Large intestine (tissue), 3 donors: ENCODE data around the gene KIRREL1. TPM values are rescaled to one million over a fixed set of nuclear protein-coding genes. Genes with fewer than 3 reads are reported as not detected.

Source experiments
- DNase-seq, 2 donors: peaks; one replicate each; pipeline versions ENCODE4 v3.0.0 to v3.0.0-alpha.2; 2013
- H3K27ac ChIP-seq: one replicate; pipeline ENCODE4 v1.5.1; 2013; ENCODE audit warnings: low read length
- H3K27me3 ChIP-seq: 2 replicates; pipeline ENCODE4 v1.6.1; 2013; ENCODE audit warnings: low read length; ENCODE audit not compliant: control insufficient read depth, insufficient read depth
- H3K36me3 ChIP-seq: 2 replicates; pipeline ENCODE4 v1.6.1; 2013; ENCODE audit warnings: low read length; ENCODE audit not compliant: control insufficient read depth, insufficient read depth
- H3K4me1 ChIP-seq: one replicate; pipeline ENCODE4 v1.6.1; 2013; ENCODE audit warnings: low read length; ENCODE audit not compliant: control insufficient read depth, insufficient read depth
- H3K4me3 ChIP-seq: one replicate; pipeline ENCODE4 v1.5.1; 2013; ENCODE audit warnings: low read length
- H3K9me3 ChIP-seq: one replicate; pipeline ENCODE4 v1.6.1; 2013; ENCODE audit warnings: mild to moderate bottlenecking, low read depth, low read length, moderate library complexity; ENCODE audit not compliant: control insufficient read depth
- WGBS: methylation state at CpG from one replicate; pipeline ENCODE4 v1.1.5; 2013; ENCODE audit warnings: low lambda C conversion rate; ENCODE audit not compliant: insufficient coverage; 5-methylcytosine and 5-hydroxymethylcytosine counted together
- polyA plus RNA-seq: library from polyadenylated mRNA; unstranded; fragments of 120-200 nt; gene quantifications from one replicate; pipeline ENCODE4 v1.2.1, GENCODE V29; 2013

The KIRREL1 gene
- polyA plus RNA-seq, 1 donor = 18.7 TPM

- no peaks in the 10 kb centered on the region for H3K9me3 ChIP-seq
- no peak overlapping the region for H3K27ac ChIP-seq
- DNase-seq = no peak
- WGBS = 60% methylated on average over 1 of the region's 3 CpGs
- no peaks in the 10 kb centered on the region for H3K4me1 ChIP-seq
- H3K4me3 ChIP-seq = no peak overlapping the region
- H3K27me3 ChIP-seq = no peaks in the 10 kb centered on the region
- peaks cover 7% of the 10 kb centered on the region for H3K36me3 ChIP-seq
These were observed 41.6 kb downstream of the KIRREL1 start for GRCh38 chr1:158035014-158035413.

GRCh38 chr1:158035976-158036583 lies 42.6 kb downstream of the KIRREL1 start:
- DNase-seq = no peak
- Histone ChIP-seq H3K27me3 (no peaks in the 10 kb centered on the region), H3K4me1 (no peaks in the 10 kb centered on the region), H3K27ac (no peak overlapping the region), H3K4me3 (no peak overlapping the region), H3K9me3 (no peaks in the 10 kb centered on the region), H3K36me3 (peaks cover 5% of the 10 kb centered on the region)
- 0% methylated on average over 2 of the region's 8 CpGs for WGBS

DNA sequence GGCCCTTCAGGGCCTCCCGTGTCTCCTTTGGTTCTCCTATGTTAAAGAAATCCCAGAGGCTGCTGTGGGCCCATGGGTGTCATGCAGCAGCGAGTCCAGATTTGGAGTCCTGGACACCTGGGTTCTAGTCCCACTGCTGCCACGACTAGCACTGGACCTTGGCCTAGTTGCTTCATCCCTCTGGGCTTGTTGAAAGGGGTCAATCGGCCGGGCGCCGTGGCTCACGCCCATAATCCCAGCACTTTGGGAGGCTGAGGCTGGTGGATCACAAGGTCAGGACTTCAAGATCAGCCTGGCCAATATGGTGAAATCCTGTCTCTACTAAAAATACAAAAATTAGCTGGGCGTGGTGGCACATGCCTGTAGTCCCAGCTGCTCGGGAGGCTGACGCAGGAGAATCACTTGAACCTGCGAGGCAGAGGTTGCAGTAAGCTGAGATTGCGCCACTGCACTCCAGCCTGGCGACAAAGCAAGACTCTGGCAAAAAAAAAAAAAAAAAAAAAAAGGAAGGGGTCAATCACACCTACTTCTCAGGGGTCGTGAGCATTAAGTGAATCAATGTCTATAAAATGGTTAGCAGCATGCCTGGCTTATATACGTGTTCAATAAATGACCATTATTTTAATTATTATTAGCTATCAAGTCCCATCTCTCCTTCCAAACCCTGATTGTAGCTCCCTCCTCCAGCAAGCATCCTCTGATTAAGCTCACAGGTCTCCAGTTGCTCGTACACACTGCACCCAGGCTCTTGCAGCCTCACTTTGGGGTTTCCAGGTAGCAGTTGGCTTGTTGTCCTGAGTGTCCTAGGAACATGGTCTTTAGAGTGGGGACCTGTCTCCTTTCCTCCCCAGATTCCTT lies 43.8 kb downstream of the KIRREL1 start:
- Histone ChIP-seq H3K36me3 (no peaks in the 10 kb centered on the region), H3K4me1 (peaks cover 5% of the 10 kb centered on the region), H3K27me3 (no peaks in the 10 kb centered on the region), H3K9me3 (no peaks in the 10 kb centered on the region), H3K4me3 (no peak overlapping the region), H3K27ac (no peak overlapping the region)
- 100% methylated on average over 2 of the region's 17 CpGs for WGBS
- no peak for DNase-seq

DNA sequence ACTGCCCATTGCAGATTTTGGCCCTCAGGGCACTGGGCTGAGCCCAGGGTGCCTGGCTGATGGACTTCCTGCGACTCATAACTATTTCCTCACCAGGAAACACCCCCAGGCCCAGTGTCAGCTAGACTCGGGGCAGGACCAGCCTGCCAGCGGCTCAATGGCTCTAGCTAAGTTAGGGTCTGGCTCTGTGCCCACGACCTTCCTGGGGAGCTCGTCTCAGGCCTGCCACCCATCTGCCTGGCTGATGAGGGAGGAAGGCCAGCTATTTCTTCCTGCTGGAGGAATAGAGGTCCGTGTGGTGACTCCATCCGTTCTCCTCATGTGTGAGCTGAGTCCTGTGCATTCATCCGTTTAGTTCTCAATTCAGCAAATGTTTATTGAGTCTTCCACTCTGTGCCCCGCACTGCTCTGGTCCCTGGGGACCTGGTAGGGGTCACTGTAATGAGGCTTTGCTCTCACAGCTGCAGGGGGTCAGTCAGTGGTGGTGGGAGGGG lies 44.5 kb downstream of the KIRREL1 start:
- WGBS = no CpG with 5 or more reads among the region's 9 CpGs
- no peaks in the 10 kb centered on the region for H3K27me3 ChIP-seq
- peaks cover 5% of the 10 kb centered on the region for H3K4me1 ChIP-seq
- no peaks in the 10 kb centered on the region for H3K36me3 ChIP-seq
- no peak overlapping the region for H3K27ac ChIP-seq
- no peaks in the 10 kb centered on the region for H3K9me3 ChIP-seq
- DNase-seq = no peak
- no peak overlapping the region for H3K4me3 ChIP-seq

- Histone ChIP-seq H3K4me3 (no peak overlapping the region), H3K27me3 (no peaks in the 10 kb centered on the region), H3K4me1 (peaks cover 11% of the 10 kb centered on the region), H3K9me3 (no peaks in the 10 kb centered on the region), H3K27ac (no peak overlapping the region), H3K36me3 (no peaks in the 10 kb centered on the region)
- 100% methylated on average over 2 of the region's 8 CpGs for WGBS
- DNase-seq = no peak
These were observed 45.3 kb downstream of the KIRREL1 start for GRCh38 chr1:158038793-158039192.

- Histone ChIP-seq H3K4me3 (no peak overlapping the region), H3K27me3 (no peaks in the 10 kb centered on the region), H3K27ac (no peak overlapping the region), H3K9me3 (no peaks in the 10 kb centered on the region), H3K4me1 (peaks cover 11% of the 10 kb centered on the region), H3K36me3 (no peaks in the 10 kb centered on the region)
- WGBS = no CpG with 5 or more reads among the region's 5 CpGs
- no peak for DNase-seq
These were observed 45.9 kb downstream of the KIRREL1 start for GRCh38 chr1:158039380-158039779.

- H3K27me3 ChIP-seq = no peaks in the 10 kb centered on the region
- peaks cover 11% of the 10 kb centered on the region for H3K4me1 ChIP-seq
- H3K27ac ChIP-seq = no peak overlapping the region
- no peak for DNase-seq
- H3K4me3 ChIP-seq = no peak overlapping the region
- no peaks in the 10 kb centered on the region for H3K36me3 ChIP-seq
- no peaks in the 10 kb centered on the region for H3K9me3 ChIP-seq
These were observed 46.9 kb downstream of the KIRREL1 start for GRCh38 chr1:158040323-158040722.

GRCh38 chr1:158043232-158043631 lies 49.8 kb downstream of the KIRREL1 start:
- H3K4me1 ChIP-seq = peaks cover 11% of the 10 kb centered on the region
- no peak overlapping the region for H3K4me3 ChIP-seq
- no peaks in the 10 kb centered on the region for H3K36me3 ChIP-seq
- no peaks in the 10 kb centered on the region for H3K9me3 ChIP-seq
- DNase-seq = peak; percentile 25 to 59
- no CpG with 5 or more reads among the region's 5 CpGs for WGBS
- H3K27ac ChIP-seq = no peak overlapping the region
- no peaks in the 10 kb centered on the region for H3K27me3 ChIP-seq

DNA sequence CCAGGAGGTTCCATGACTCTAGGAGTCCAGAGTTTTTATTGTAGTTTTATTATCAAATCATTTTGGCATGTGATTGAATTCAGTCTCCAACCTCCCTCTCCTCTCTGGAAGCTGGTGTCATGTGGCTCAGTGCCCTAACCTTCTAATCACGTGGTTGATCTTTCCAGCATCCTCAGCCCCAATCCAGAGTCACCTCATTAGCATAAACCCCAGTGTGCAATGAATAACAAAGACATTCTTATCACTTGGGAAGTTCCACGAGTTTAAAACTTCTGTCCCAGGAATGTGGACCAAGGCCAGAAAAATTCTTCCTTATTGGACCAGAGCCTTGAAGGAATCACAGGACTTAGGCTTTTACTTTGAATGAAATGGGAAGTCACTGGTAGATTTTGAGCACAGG lies 52.2 kb downstream of the KIRREL1 start:
- Histone ChIP-seq H3K27me3 (no peaks in the 10 kb centered on the region), H3K4me1 (peaks cover 11% of the 10 kb centered on the region), H3K4me3 (no peak overlapping the region), H3K9me3 (no peaks in the 10 kb centered on the region), H3K36me3 (no peaks in the 10 kb centered on the region), H3K27ac (no peak overlapping the region)
- no CpG with 5 or more reads among the region's 2 CpGs for WGBS
- DNase-seq = peak in 1 of 2 donors; percentile 47

GRCh38 chr1:158046715-158047510 lies 53.5 kb downstream of the KIRREL1 start:
- H3K4me3 ChIP-seq = no peak overlapping the region
- no peak overlapping the region for H3K27ac ChIP-seq
- peaks cover 2% of the 10 kb centered on the region for H3K36me3 ChIP-seq
- H3K4me1 ChIP-seq = peaks cover 8% of the 10 kb centered on the region
- no peaks in the 10 kb centered on the region for H3K9me3 ChIP-seq
- H3K27me3 ChIP-seq = no peaks in the 10 kb centered on the region
- DNase-seq = no peak
- 100% methylated on average over 1 of the region's 4 CpGs for WGBS
